Stimulated activated CD4-positive, alpha-beta T cell treated with anti-CD3 and anti-CD28 coated beads, Interleukin-15, amount 100 ng/mL, for 48 hours (primary cell): ENCODE data around the gene SLC16A13.
A peak's percentile ranks its signal among the peaks of the same experiment; 100 is the strongest.
"Not testable (repeated sequence)": the region's sequence is repeated elsewhere in the genome, so short reads cannot be mapped to it uniquely, and the experiment has no call there.

Experiments
- DNase-seq, 2 donors: peaks; one replicate each; pipeline ENCODE4 v3.0.0-alpha.2; 2020; ENCODE audit warnings: low read depth in 2 of 2

SLC16A13 gene, protein sequence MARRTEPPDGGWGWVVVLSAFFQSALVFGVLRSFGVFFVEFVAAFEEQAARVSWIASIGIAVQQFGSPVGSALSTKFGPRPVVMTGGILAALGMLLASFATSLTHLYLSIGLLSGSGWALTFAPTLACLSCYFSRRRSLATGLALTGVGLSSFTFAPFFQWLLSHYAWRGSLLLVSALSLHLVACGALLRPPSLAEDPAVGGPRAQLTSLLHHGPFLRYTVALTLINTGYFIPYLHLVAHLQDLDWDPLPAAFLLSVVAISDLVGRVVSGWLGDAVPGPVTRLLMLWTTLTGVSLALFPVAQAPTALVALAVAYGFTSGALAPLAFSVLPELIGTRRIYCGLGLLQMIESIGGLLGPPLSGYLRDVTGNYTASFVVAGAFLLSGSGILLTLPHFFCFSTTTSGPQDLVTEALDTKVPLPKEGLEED

GRCh38 chr17:7035591-7036368 is at the start of gene SLC16A13:
TSS of gene SLC16A13 (plus strand) at chr17:7036015. CDS start at chr17:7036383, 368 bp downstream.
- peak; percentile 96 to 98 for DNase-seq

DNA sequence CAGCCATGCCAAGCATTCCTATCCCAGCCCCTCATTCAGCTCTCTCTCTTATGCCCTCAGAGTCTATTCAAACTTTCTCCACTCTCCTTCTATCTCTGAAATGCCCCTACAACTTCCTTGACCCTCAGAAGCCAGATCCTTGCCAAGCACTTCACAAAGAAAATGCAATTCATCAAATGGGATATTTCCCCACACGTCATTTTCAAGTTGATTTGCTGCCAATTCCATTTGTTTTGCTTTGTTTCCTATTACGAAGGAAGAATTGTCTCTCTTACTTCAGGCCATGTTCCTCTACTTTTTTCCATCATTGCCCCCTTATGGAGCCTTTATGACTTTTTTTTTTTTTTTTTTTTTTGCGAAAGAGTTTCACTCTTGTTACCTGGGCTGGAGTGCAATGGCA is 49.1 kb upstream of the SLC16A13 start:
- DNase-seq: no peak

- no peak for DNase-seq
These were observed 46.0 kb upstream of the SLC16A13 start for GRCh38 chr17:6989779-6990178.

GRCh38 chr17:6993613-6994056 is 42.2 kb upstream of the SLC16A13 start:
- DNase-seq: not testable (repeated sequence)

DNA sequence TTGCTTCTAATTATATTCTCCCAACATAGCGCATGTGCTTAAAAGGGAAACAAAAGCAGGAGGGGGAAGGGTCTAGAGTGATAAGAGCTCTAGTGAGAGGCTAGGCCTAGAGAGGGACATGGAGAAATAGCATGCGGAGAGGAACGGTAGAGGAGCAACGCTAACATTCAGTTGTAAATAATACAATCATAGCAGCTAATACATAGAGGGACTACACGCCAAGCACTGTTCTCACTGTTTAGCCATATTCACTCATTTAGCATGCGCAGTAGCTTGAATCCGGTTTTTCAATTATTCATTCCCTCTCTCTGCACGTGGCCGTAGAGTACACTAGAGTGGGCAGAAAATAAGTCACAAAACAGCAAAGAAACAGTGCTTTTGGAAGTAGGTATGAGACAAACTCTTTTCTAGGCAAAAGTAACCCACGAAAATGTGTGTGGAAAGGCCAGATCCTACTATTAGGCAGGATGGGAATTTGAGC is 41.7 kb upstream of the SLC16A13 start:
- DNase-seq: no peak

DNA sequence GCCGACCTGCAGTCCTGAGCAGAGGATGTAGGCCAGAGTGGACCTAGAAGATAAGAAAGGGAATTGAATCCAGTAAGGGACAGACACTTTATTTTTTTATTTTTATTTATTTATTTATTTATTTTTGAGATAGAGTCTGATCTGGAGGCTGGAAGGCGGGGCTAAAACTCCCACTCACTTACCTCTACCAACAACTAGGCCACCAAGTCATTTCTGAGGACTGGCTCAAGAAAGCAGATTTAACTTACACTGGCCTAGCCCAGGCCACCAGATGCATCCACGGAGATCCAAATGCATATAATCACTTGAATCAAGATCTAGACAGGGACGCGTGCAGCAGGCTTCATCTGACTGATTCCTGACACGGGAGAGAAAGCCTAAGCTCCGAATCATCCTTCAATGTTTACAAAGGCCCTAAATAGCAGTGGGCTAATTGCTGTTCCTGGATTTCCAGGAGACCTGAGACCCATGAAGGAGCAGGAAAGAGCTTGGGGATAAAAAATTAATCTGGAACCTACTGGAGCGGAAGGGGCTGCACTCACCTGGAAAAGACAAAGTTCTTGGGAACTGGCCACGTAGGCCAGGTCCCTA is 41.1 kb upstream of the SLC16A13 start:
- no peak for DNase-seq

DNA sequence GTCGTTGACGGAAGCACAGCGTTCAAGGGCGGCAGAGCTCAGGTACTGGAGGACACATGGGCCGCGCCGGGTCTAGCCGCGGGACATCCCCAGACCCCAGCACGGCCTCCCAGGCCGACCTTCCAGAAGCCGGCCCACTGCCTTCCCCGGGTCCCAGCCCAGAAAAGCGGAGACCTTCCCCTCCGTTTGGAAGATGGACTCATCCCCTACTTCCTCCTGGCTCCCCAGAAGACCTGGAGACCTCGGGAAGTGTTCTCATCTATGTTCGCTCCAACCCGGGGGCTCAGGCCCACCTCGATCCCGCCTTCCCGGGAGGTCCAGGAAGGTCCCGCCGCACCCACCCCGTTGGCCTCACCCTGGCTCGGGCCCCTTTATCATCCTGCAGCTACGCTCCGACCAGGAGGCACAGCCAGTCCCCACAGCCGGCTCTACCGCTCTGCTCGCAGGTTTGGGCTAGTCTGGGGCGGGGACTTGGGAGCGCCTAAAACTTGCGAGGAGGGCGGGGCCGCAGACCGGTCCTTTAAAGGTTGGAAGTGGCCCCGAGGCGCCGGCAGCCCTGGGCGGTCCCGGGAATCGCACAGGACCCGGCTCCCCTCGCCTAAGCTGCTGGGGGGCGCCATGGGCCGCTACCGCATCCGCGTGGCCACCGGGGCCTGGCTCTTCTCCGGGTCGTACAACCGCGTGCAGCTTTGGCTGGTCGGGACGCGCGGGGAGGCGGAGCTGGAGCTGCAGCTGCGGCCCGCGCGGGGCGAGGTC is 40.1 kb upstream of the SLC16A13 start, which contains the start of gene ALOX12:
Gene ALOX12, plus strand, starts transcription at position 550 of the 756 bp plus-strand sequence. Its CDS starts 69 bp downstream, at position 619.
- no peak for DNase-seq

DNA sequence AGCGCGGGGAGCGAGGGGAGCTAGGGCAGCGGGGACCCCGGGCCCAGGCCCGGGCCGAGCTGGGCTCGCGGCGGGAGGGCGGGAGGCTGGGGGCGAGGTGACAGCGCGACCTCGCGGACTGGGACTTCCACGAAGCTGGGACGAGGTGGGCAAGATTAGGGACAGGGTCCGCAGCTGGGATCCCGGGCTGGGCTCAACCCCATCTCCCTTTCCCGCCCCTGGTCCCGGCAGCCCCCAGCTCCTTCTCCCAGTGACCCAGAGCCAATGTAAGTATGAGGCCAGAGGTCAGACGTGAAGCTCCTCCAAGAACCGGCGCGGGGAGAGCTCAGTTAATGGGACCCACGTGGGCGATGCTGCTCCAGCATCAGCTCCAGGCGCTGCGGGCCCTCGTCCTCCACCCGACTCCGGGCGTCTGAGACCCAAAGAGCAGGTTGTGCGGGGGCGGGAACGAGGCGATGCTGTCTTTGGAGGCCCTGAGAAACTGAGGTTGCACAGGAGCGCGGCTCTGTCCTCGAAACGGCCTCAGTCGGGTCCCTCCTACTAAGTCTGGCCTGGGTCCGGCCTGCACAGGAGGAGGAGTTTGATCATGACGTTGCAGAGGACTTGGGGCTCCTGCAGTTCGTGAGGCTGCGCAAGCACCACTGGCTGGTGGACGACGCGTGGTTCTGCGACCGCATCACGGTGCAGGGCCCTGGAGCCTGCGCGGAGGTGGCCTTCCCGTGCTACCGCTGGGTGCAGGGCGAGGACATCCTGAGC is 39.4 kb upstream of the SLC16A13 start:
- no peak for DNase-seq

- no peak for DNase-seq
These were observed 38.6 kb upstream of the SLC16A13 start for GRCh38 chr17:6997171-6997570.

DNA sequence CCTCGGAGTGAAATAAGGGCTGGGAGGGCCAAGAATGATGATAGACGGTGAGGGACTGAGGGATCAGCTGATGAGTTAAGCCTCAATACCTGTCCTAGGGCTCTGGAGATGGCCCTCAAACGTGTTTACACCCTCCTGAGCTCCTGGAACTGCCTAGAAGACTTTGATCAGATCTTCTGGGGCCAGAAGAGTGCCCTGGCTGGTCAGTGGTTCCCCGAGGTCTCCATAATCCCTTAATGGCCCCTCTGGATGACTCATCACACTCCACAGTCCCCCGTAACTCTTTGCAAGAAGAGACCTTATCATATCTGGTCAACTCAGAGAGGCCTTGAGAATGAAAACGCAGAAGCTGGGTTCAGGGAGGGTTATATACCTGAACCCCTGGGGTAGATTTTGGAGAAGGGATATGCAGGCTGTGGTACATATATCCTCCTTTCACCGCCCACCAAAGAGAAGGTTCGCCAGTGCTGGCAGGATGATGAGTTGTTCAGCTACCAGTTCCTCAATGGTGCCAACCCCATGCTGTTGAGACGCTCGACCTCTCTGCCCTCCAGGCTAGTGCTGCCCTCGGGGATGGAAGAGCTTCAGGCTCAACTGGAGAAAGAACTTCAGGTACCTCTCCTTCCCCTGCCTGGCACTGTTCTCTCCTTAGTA is 36.8 kb upstream of the SLC16A13 start:
- DNase-seq: no peak

- DNase-seq: no peak
These were observed 34.4 kb upstream of the SLC16A13 start for GRCh38 chr17:7001318-7001961.

- DNase-seq: no peak
These were observed 33.3 kb upstream of the SLC16A13 start for GRCh38 chr17:7002288-7003047.

GRCh38 chr17:7003745-7004144 is 32.1 kb upstream of the SLC16A13 start:
- DNase-seq: no peak

- DNase-seq: no peak
These were observed 31.2 kb upstream of the SLC16A13 start for GRCh38 chr17:7004398-7005253.

DNA sequence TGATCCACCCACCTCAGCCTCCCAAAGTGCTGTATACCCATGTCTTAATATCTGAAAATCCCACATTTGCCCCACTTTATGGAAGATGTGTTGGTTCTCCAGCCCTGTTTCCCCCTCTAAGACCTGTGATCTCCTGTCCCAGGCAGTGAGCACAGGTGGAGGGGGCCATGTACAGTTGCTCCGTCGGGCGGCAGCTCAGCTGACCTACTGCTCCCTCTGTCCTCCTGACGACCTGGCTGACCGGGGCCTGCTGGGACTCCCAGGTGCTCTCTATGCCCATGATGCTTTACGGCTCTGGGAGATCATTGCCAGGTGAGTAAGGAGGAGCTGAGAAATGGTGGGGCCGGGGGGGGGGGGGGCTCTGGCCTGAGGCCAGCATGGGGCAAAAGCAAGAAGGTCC is 30.1 kb upstream of the SLC16A13 start:
- no peak for DNase-seq

DNA sequence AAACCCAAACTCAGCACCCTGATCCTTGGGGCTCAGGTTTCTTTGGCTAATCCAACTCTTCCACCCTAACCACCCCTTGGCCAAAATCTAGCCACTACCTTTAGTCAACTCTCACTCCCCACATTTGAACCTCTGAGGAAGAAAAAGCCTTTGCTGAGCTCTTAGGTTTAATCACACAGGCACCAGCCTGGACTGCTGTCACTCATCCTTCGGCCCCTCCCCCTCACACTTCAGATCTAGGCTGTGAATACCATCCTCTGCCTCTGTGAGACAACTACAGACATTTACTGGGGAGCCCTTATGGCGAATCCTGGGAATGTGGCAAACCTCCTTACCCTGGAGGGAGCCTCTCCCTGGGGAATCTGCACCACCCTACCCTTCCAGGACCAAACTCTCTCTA is 28.7 kb upstream of the SLC16A13 start:
- no peak for DNase-seq

DNA sequence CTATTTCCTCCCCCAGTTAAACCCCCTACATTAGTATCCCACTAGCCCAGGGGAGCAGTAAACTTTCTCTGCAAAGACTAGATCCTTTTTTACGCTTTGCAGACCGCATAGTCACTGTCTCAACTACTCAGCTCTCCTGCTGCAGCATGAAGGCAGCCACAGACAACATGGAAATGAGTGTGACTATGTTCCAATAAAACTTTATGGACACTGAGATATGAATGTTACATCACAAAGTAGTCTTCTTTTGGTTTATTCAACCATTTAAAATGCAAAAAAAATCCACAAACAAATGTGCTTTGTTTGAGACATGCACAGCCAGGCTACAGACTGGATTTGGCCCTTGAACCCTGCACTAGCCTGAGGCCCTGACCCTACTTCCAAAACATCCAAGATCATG is 25.3 kb upstream of the SLC16A13 start:
- DNase-seq: no peak

- no peak for DNase-seq
These were observed 24.4 kb upstream of the SLC16A13 start for GRCh38 chr17:7011415-7011814.
